ENCODE results near the gene PARP1. TPM values are rescaled to one million over a fixed set of nuclear protein-coding genes. Genes with fewer than 3 reads are reported as not detected.

Gene PARP1
- total RNA-seq: 78.2 and 104 TPM in 2 replicates

GRCh38 chr1:226407497-226408284 lies at the start of gene PARP1:
PARP1 (minus strand) TSS chr1:226408093; CDS start chr1:226407929, 164 bp downstream.

Other genes with a start within 250 kb of the PARP1 start
- gene ACBD3, start 221.4 kb downstream of the PARP1 start, total RNA-seq: 74.3 and 75.6 TPM in 2 replicates
- gene MIXL1, start 184.4 kb downstream of the PARP1 start, total RNA-seq: under 0.01 TPM in 1 of 2 replicates, not detected in the other
- 2.2 and 7.3 TPM in 2 replicates for gene LIN9, start 98.9 kb downstream of the PARP1 start, total RNA-seq
- under 0.01 TPM in 1 of 2 replicates, not detected in the other for gene STUM, start 140.7 kb upstream of the PARP1 start, total RNA-seq